Measurements from ENCODE around the gene MYRIP. TPM values are rescaled to one million over a fixed set of nuclear protein-coding genes. Genes with fewer than 3 reads are reported as not detected.

MYRIP gene
- total and polyA plus RNA-seq, 8 donors: 0.29 to 1.9 (median 0.57) TPM

- no peaks in the 10 kb centered on the region for H3K36me3 ChIP-seq
- H3K27ac ChIP-seq: no peak overlapping the region
- no peak for ATAC-seq
- no peak for TF ChIP-seq CTCF (IDR thresholded peaks at IDR 0.05)
- no peaks in the 10 kb centered on the region for H3K27me3 ChIP-seq
- no peak overlapping the region for H3K4me3 ChIP-seq
- intact Hi-C loops (cut with DNase I): no loop called here
- H3K9me3 ChIP-seq: peaks cover 0 to under 1% of the 10 kb centered on the region in 2 donors
- DNase-seq: no peak
- H3K4me1 ChIP-seq: no peaks in the 10 kb centered on the region
Measured at GRCh38 chr3:40044487-40044886, 235.1 kb downstream of the MYRIP start.

- Histone ChIP-seq H3K4me3 (no peak overlapping the region), H3K4me1 (no peaks in the 10 kb centered on the region), H3K27me3 (no peaks in the 10 kb centered on the region), H3K36me3 (no peaks in the 10 kb centered on the region), H3K27ac (no peak overlapping the region), H3K9me3 (peaks cover 0 to 6% of the 10 kb centered on the region in 2 donors)
- DNase-seq: no peak
- TF ChIP-seq CTCF (IDR thresholded peaks at IDR 0.05): no peak
- intact Hi-C loops (cut with DNase I): no loop called here
- ATAC-seq: no peak
Measured at GRCh38 chr3:40045051-40045450, 235.6 kb downstream of the MYRIP start.

GRCh38 chr3:40046149-40046548 lies 236.7 kb downstream of the MYRIP start:
- no peaks in the 10 kb centered on the region for H3K36me3 ChIP-seq
- ATAC-seq: no peak
- peaks cover 0 to 17% of the 10 kb centered on the region in 2 donors for H3K9me3 ChIP-seq
- TF ChIP-seq CTCF (IDR thresholded peaks at IDR 0.05): no peak
- no peak for DNase-seq
- no peaks in the 10 kb centered on the region for H3K4me1 ChIP-seq
- H3K27me3 ChIP-seq: no peaks in the 10 kb centered on the region
- no peak overlapping the region for H3K4me3 ChIP-seq
- intact Hi-C loops (cut with DNase I): no loop called here
- H3K27ac ChIP-seq: no peak overlapping the region

- intact Hi-C loops (cut with DNase I): no loop called here
- Histone ChIP-seq H3K36me3 (no peaks in the 10 kb centered on the region), H3K4me1 (no peaks in the 10 kb centered on the region), H3K27ac (no peak overlapping the region), H3K9me3 (peaks cover 0 to 18% of the 10 kb centered on the region in 2 donors), H3K27me3 (no peaks in the 10 kb centered on the region), H3K4me3 (no peak overlapping the region)
- no peak for ATAC-seq
- no peak for DNase-seq
- no peak for TF ChIP-seq CTCF (IDR thresholded peaks at IDR 0.05)
Measured at GRCh38 chr3:40047406-40047805, 238.0 kb downstream of the MYRIP start.

- no peaks in the 10 kb centered on the region for H3K36me3 ChIP-seq
- ATAC-seq (peak; percentile 75), DNase-seq (no peak)
- no peak for TF ChIP-seq CTCF (IDR thresholded peaks at IDR 0.05)
- intact Hi-C loops (cut with DNase I): no loop called here
- no peak overlapping the region for H3K4me3 ChIP-seq
- H3K9me3 ChIP-seq: peaks cover 0 to 18% of the 10 kb centered on the region in 2 donors
- H3K4me1 ChIP-seq: no peaks in the 10 kb centered on the region
- H3K27me3 ChIP-seq: no peaks in the 10 kb centered on the region
- H3K27ac ChIP-seq: no peak overlapping the region
Measured at GRCh38 chr3:40053663-40054062, 244.3 kb downstream of the MYRIP start.
